ENCODE results near the gene C3orf20. TPM values are rescaled to one million over a fixed set of nuclear protein-coding genes. Genes with fewer than 3 reads are reported as not detected.

The C3orf20 gene
- total RNA-seq, 1 experiment from 2014 or later: not detected

- TF ChIP-seq, protein P1, sequence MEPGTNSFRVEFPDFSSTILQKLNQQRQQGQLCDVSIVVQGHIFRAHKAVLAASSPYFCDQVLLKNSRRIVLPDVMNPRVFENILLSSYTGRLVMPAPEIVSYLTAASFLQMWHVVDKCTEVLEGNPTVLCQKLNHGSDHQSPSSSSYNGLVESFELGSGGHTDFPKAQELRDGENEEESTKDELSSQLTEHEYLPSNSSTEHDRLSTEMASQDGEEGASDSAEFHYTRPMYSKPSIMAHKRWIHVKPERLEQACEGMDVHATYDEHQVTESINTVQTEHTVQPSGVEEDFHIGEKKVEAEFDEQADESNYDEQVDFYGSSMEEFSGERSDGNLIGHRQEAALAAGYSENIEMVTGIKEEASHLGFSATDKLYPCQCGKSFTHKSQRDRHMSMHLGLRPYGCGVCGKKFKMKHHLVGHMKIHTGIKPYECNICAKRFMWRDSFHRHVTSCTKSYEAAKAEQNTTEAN (CRISPR knock-in tag; IDR thresholded peaks at IDR 0.05): no peak
- TF ChIP-seq MAX (CRISPR knock-in tag; IDR thresholded peaks at IDR 0.05) (no peak), ZNF423 (CRISPR knock-in tag; IDR thresholded peaks at IDR 0.05) (no peak), NR3C1 (CRISPR knock-in tag; conservative IDR thresholded peaks at IDR 0.05; ENCODE audit: low read depth) (no peak)
These were observed 95.7 kb downstream of the C3orf20 start (continued) for GRCh38 chr3:14770591-14770990.

GRCh38 chr3:14771593-14772497 is 96.9 kb downstream of the C3orf20 start:
- peaks cover 22% of the 10 kb centered on the region for H3K4me1 Mint-ChIP-seq
- ATAC-seq (no peak), DNase-seq (ENCODE audit: low spot score) (no peak)
- no peak overlapping the region for H3K4me3 Mint-ChIP-seq
- H3K9me3 Mint-ChIP-seq: no peaks in the 10 kb centered on the region
- TF ChIP-seq, protein P2, sequence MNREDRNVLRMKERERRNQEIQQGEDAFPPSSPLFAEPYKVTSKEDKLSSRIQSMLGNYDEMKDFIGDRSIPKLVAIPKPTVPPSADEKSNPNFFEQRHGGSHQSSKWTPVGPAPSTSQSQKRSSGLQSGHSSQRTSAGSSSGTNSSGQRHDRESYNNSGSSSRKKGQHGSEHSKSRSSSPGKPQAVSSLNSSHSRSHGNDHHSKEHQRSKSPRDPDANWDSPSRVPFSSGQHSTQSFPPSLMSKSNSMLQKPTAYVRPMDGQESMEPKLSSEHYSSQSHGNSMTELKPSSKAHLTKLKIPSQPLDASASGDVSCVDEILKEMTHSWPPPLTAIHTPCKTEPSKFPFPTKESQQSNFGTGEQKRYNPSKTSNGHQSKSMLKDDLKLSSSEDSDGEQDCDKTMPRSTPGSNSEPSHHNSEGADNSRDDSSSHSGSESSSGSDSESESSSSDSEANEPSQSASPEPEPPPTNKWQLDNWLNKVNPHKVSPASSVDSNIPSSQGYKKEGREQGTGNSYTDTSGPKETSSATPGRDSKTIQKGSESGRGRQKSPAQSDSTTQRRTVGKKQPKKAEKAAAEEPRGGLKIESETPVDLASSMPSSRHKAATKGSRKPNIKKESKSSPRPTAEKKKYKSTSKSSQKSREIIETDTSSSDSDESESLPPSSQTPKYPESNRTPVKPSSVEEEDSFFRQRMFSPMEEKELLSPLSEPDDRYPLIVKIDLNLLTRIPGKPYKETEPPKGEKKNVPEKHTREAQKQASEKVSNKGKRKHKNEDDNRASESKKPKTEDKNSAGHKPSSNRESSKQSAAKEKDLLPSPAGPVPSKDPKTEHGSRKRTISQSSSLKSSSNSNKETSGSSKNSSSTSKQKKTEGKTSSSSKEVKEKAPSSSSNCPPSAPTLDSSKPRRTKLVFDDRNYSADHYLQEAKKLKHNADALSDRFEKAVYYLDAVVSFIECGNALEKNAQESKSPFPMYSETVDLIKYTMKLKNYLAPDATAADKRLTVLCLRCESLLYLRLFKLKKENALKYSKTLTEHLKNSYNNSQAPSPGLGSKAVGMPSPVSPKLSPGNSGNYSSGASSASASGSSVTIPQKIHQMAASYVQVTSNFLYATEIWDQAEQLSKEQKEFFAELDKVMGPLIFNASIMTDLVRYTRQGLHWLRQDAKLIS (CRISPR knock-in tag; IDR thresholded peaks at IDR 0.05; ENCODE audit: borderline replicate concordance): no peak
- TF ChIP-seq FOXP1 (CRISPR knock-in tag; IDR thresholded peaks at IDR 0.05; ENCODE audit: borderline replicate concordance): no peak
- ChIA-PET CTCF (interaction anchor here (0.6 to 2.6 kb wide), 2 partner anchors 10 to 261 kb away, joined by 5 to 12 read pairs; no protein-coding TSS in a partner anchor), POLR2A (no interaction called here)
- no peaks in the 10 kb centered on the region for H3K36me3 Mint-ChIP-seq
- H3K27ac Mint-ChIP-seq: no peak overlapping the region
- H3K27me3 Mint-ChIP-seq (ENCODE audit: low read depth): no peaks in the 10 kb centered on the region

GRCh38 chr3:14772533-14773138 is 97.7 kb downstream of the C3orf20 start:
- POLR2A ChIA-PET: no interaction called here
- no peak overlapping the region for H3K4me3 Mint-ChIP-seq
- H3K9me3 Mint-ChIP-seq: no peaks in the 10 kb centered on the region
- H3K36me3 Mint-ChIP-seq: no peaks in the 10 kb centered on the region
- H3K27me3 Mint-ChIP-seq (ENCODE audit: low read depth): no peaks in the 10 kb centered on the region
- ATAC-seq (no peak), DNase-seq (ENCODE audit: low spot score) (no peak)
- H3K27ac Mint-ChIP-seq: no peak overlapping the region
- H3K4me1 Mint-ChIP-seq: peaks cover 22% of the 10 kb centered on the region
- CTCF ChIA-PET: interaction anchor here (1.0 to 2.6 kb wide), 4 partner anchors 8 to 129 kb away, joined by 3 to 12 read pairs (median 4); no protein-coding TSS in a partner anchor
- TF ChIP-seq, protein P1 (CRISPR knock-in tag; IDR thresholded peaks at IDR 0.05): no peak
- TF ChIP-seq STAT6 (CRISPR knock-in tag; conservative IDR thresholded peaks at IDR 0.05; ENCODE audit: low read depth) (no peak), CTCF (IDR thresholded peaks at IDR 0.05) (no peak), SMAD3 (CRISPR knock-in tag; IDR thresholded peaks at IDR 0.05; ENCODE audit: borderline replicate concordance) (no peak), NR2C2 (CRISPR knock-in tag; IDR thresholded peaks at IDR 0.05) (no peak), TEAD4 (CRISPR knock-in tag; IDR thresholded peaks at IDR 0.05) (no peak), HMGA2 (CRISPR knock-in tag; IDR thresholded peaks at IDR 0.05) (no peak)
- TF ChIP-seq, protein P3, sequence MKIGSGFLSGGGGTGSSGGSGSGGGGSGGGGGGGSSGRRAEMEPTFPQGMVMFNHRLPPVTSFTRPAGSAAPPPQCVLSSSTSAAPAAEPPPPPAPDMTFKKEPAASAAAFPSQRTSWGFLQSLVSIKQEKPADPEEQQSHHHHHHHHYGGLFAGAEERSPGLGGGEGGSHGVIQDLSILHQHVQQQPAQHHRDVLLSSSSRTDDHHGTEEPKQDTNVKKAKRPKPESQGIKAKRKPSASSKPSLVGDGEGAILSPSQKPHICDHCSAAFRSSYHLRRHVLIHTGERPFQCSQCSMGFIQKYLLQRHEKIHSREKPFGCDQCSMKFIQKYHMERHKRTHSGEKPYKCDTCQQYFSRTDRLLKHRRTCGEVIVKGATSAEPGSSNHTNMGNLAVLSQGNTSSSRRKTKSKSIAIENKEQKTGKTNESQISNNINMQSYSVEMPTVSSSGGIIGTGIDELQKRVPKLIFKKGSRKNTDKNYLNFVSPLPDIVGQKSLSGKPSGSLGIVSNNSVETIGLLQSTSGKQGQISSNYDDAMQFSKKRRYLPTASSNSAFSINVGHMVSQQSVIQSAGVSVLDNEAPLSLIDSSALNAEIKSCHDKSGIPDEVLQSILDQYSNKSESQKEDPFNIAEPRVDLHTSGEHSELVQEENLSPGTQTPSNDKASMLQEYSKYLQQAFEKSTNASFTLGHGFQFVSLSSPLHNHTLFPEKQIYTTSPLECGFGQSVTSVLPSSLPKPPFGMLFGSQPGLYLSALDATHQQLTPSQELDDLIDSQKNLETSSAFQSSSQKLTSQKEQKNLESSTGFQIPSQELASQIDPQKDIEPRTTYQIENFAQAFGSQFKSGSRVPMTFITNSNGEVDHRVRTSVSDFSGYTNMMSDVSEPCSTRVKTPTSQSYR (CRISPR knock-in tag; IDR thresholded peaks at IDR 0.05): no peak
- TF ChIP-seq, protein P4, sequence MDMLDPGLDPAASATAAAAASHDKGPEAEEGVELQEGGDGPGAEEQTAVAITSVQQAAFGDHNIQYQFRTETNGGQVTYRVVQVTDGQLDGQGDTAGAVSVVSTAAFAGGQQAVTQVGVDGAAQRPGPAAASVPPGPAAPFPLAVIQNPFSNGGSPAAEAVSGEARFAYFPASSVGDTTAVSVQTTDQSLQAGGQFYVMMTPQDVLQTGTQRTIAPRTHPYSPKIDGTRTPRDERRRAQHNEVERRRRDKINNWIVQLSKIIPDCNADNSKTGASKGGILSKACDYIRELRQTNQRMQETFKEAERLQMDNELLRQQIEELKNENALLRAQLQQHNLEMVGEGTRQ (CRISPR knock-in tag; IDR thresholded peaks at IDR 0.05): no peak

Measured in WTC11 (cell line).